ENCODE results near the gene PTGFRN.
A peak's percentile ranks its signal among the peaks of the same experiment; 100 is the strongest.

The PTGFRN gene

DNA sequence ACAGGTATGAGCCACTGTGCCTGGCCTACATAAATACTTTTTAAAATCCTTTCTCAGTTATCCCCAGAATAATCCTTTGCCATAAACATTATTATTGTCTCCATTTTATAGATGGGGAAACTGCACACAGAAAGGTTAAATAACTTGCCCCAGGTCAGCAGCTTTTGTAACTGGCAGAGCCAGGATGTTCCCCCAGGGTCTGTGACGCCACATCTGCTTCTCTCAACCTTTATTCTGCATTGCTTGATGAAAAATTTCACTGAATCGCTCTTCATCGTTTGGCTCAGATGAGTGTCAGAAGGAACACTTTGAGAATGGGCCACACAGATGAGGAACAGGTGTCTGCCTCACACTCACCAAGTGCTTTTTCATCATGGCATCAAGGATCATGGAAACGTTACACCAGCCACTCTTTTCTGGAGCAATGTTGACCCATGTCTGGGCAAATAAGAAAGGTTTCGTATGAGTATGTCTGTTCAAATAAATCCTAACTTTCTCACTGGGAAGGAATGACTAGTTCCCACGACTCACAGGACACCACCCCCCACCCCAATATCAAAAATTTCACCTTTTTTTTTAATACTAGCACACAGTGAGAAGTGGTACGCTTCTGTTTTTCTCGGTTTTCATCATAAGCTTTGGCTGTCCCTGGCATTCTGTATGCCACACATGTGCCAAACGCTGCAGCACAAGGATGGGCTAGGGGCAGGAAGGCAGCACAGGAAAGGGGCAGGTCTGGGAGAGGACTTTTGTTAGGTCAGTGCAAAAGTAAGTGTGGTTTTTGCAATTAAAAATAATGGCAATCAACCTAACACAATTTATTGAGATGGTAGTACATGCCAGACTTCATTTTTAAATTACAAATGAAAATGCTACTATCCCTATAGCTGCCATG, 9.0 kb upstream of the PTGFRN start:
- no peaks in the 10 kb centered on the region for H3K36me3 ChIP-seq (ENCODE audit: control insufficient read depth, insufficient read depth, low read length)
- no peaks in the 10 kb centered on the region for H3K27me3 ChIP-seq (ENCODE audit: control insufficient read depth, insufficient read depth, low read length)
- H3K4me3 ChIP-seq (ENCODE audit: low read length), result no peak overlapping the region
- no peaks in the 10 kb centered on the region for H3K4me1 ChIP-seq (ENCODE audit: control insufficient read depth, insufficient read depth, low read length)
- no peak overlapping the region for H3K9ac ChIP-seq (ENCODE audit: low read length)
- no peak overlapping the region for H3K27ac ChIP-seq (ENCODE audit: low read depth, low read length)

DNA sequence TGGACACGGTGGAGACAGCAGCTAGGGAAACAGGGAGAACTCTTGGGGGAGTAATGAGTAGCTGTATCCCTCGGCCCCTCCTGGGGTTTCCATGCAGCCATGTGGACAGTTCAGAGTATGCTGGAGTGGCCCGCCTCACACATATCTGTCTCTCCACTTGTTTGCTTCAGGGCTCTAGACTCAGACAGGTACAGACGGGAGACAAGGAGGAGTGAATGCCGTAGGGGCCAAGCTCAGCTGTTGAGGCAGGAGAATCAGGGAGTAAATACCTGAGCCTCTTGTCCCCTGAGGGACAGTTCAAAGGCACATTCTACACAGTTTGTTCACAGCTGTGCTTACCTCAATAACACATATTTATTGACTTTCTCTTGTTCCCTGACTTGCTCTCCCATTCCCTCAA, 7.7 kb upstream of the PTGFRN start:
- H3K27ac ChIP-seq (ENCODE audit: low read depth, low read length), result no peak overlapping the region
- H3K27me3 ChIP-seq (ENCODE audit: control insufficient read depth, insufficient read depth, low read length), result no peaks in the 10 kb centered on the region
- no peaks in the 10 kb centered on the region for H3K4me1 ChIP-seq (ENCODE audit: control insufficient read depth, insufficient read depth, low read length)
- H3K9ac ChIP-seq (ENCODE audit: low read length), result no peak overlapping the region
- H3K4me3 ChIP-seq (ENCODE audit: low read length), result no peak overlapping the region
- no peaks in the 10 kb centered on the region for H3K36me3 ChIP-seq (ENCODE audit: control insufficient read depth, insufficient read depth, low read length)

DNA sequence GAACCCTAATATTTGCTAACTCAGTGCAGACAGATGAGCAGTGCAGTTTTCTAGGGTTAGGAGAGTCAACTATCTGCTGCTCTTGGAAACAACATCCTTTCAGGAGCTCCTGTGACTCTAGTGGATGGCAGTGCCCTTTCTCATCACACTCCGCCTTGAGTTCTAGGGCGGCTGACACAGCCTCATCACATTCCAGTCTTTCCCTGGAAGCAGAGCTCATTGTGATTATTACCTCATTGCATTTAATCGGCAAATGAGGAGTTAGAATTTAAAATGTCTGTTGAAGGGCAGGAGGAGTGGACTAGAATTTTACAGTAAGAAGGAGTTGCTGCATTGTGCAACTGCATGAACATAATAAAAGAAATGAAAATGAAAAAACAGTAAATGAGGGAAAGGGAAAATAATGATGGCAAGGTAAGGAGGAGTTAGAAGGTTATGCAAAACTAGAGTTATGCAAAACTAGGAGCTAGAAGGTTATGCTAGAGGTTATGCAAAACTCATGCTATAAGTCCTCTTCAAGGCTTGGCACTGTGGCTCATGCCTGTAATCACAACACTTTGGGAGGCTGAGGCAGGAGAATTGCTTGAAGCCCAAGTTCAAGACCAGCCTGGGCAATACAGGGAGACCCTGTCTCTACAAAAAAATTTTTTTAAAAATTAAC, 6.9 kb upstream of the PTGFRN start:
- Histone ChIP-seq H3K4me1 (ENCODE audit: control insufficient read depth, insufficient read depth, low read length) (no peaks in the 10 kb centered on the region), H3K9ac (ENCODE audit: low read length) (no peak overlapping the region), H3K27ac (ENCODE audit: low read depth, low read length) (no peak overlapping the region), H3K36me3 (ENCODE audit: control insufficient read depth, insufficient read depth, low read length) (no peaks in the 10 kb centered on the region), H3K27me3 (ENCODE audit: control insufficient read depth, insufficient read depth, low read length) (no peaks in the 10 kb centered on the region), H3K4me3 (ENCODE audit: low read length) (no peak overlapping the region)

DNA sequence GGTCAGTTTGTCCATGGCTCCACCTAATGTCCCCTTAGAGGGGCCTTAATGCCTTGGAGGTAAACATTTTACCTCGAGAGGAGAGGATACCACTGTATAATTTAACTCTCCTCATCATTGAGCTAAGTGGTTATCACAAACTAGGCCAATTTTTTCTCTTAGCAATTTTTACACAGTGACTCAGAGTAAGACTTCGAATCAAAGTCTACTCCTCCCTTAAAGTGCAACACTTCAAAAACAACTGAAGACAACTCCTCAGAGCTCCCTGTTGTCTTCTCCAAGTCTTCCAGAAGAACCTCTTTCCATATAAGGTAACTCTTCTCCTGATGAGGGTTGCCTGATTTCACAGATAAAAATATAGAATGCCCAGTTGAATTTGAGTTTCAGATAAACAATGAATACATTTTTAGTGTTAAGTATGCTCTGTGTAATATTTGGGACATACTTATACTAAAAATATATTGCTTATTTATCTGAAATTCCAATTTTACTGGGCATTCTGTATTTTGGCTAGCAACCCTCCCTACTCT, 4.9 kb upstream of the PTGFRN start:
- Histone ChIP-seq H3K27me3 (ENCODE audit: control insufficient read depth, insufficient read depth, low read length) (no peaks in the 10 kb centered on the region), H3K4me1 (ENCODE audit: control insufficient read depth, insufficient read depth, low read length) (peaks cover 7% of the 10 kb centered on the region), H3K36me3 (ENCODE audit: control insufficient read depth, insufficient read depth, low read length) (no peaks in the 10 kb centered on the region), H3K4me3 (ENCODE audit: low read length) (no peak overlapping the region), H3K27ac (ENCODE audit: low read depth, low read length) (no peak overlapping the region), H3K9ac (ENCODE audit: low read length) (no peak overlapping the region)

DNA sequence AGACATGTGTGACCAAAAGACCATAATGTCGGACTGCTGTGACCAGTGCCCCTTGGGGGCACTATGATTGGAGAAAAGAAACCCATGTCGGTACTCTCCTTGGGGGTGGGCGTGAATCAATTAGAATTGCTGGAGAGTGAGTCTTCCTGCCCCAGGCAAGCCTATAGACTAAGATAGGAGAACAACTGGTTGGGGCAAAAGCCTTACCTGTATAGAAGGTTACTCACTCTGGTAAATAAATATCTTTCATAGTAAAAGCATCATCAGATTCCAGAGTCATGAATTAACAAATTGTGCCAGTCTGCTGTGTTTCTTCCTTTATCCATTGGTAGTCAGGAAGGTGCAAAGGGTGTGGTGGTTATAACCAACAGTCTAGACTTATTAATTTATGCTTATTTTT, 2.9 kb upstream of the PTGFRN start:
- H3K4me1 ChIP-seq (ENCODE audit: control insufficient read depth, insufficient read depth, low read length), result peaks cover 13% of the 10 kb centered on the region
- H3K36me3 ChIP-seq (ENCODE audit: control insufficient read depth, insufficient read depth, low read length), result no peaks in the 10 kb centered on the region
- no peaks in the 10 kb centered on the region for H3K27me3 ChIP-seq (ENCODE audit: control insufficient read depth, insufficient read depth, low read length)
- H3K27ac ChIP-seq (ENCODE audit: low read depth, low read length), result no peak overlapping the region
- H3K4me3 ChIP-seq (ENCODE audit: low read length), result no peak overlapping the region
- no peak overlapping the region for H3K9ac ChIP-seq (ENCODE audit: low read length)

DNA sequence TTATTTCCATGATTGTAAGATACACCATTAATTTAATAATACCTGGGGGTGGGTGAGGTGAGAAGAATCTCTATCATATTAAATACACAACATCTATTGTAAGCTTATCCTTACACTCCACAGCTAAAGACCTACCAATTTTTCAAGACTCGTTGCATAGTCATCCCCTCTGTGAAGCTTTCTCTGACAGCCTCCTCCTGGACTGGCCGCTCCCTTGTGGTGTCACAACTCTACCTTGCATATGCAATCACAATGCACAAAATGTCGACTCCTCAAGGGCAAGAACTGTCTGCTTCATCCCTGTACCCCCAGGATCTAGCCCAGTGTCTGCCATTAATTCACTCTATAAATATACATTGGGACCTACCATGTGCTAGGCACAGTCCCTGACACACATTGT, 2.4 kb upstream of the PTGFRN start:
- Histone ChIP-seq H3K36me3 (ENCODE audit: control insufficient read depth, insufficient read depth, low read length) (no peaks in the 10 kb centered on the region), H3K4me1 (ENCODE audit: control insufficient read depth, insufficient read depth, low read length) (peaks cover 13% of the 10 kb centered on the region), H3K27ac (ENCODE audit: low read depth, low read length) (no peak overlapping the region), H3K4me3 (ENCODE audit: low read length) (no peak overlapping the region), H3K27me3 (ENCODE audit: control insufficient read depth, insufficient read depth, low read length) (no peaks in the 10 kb centered on the region), H3K9ac (ENCODE audit: low read length) (no peak overlapping the region)

DNA sequence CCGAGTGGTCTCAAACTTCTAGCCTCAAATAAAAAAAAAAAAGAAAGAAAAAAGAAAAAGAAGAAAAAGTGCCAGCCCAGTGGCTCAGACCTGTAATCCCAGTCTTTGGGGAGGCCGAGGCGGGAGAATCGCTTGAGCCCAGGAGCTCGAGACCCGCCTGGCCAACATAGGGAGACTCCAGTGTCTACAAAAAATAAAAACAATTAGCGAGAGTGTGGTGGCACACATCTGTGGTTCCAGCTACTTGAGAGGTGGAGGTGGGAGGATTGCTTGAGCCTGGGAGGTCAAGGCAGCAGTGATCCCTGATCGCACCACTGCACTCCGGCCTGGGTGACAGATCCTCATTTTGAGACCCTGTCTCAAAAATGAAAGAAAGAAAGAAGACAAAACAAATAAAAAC, 1.4 kb upstream of the PTGFRN start:
- Histone ChIP-seq H3K36me3 (ENCODE audit: control insufficient read depth, insufficient read depth, low read length) (no peaks in the 10 kb centered on the region), H3K27ac (ENCODE audit: low read depth, low read length) (peak overlapping the region; percentile 79), H3K27me3 (ENCODE audit: control insufficient read depth, insufficient read depth, low read length) (no peaks in the 10 kb centered on the region), H3K9ac (ENCODE audit: low read length) (no peak overlapping the region), H3K4me1 (ENCODE audit: control insufficient read depth, insufficient read depth, low read length) (peaks cover 13% of the 10 kb centered on the region), H3K4me3 (ENCODE audit: low read length) (no peak overlapping the region)

DNA sequence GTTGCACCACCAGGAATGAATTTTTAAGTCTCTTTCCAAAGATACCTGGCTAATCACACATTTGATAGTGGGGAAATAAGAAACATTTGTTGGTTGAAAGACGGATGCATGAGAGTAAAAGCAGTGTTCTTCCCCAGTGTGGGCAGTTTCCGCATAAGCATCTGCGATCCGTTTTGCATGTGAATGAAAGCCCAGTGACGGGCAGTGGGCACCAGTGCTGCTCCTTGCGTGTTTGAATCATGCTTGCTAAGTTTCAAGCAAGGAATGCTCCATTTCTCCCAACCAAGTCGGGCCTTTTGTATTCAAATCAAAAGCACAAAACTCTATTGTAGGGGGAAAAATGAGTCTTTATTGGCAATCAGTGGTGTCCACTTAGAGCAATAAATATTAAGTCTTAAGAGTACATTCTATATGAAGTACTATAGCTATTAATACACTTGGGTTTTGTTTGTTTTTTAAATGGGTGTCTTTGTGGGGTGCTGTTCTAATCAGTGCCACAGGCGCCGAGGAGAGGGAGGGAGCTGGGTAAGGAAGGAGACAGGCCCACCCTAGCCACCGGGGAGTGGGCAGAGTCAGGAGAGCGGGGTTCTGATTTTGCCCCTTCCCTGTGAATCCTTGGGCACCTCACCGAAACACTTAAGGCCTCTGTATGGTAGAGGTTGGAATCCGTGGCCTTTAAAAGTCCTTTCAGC, 750 bp upstream of the PTGFRN start:
- H3K4me3 ChIP-seq (ENCODE audit: low read length), result peak overlapping the region; percentile 81
- H3K27me3 ChIP-seq (ENCODE audit: control insufficient read depth, insufficient read depth, low read length), result no peaks in the 10 kb centered on the region
- peak overlapping the region; percentile 79 for H3K27ac ChIP-seq (ENCODE audit: low read depth, low read length)
- no peak overlapping the region for H3K9ac ChIP-seq (ENCODE audit: low read length)
- peaks cover 14% of the 10 kb centered on the region for H3K4me1 ChIP-seq (ENCODE audit: control insufficient read depth, insufficient read depth, low read length)
- no peaks in the 10 kb centered on the region for H3K36me3 ChIP-seq (ENCODE audit: control insufficient read depth, insufficient read depth, low read length)

DNA sequence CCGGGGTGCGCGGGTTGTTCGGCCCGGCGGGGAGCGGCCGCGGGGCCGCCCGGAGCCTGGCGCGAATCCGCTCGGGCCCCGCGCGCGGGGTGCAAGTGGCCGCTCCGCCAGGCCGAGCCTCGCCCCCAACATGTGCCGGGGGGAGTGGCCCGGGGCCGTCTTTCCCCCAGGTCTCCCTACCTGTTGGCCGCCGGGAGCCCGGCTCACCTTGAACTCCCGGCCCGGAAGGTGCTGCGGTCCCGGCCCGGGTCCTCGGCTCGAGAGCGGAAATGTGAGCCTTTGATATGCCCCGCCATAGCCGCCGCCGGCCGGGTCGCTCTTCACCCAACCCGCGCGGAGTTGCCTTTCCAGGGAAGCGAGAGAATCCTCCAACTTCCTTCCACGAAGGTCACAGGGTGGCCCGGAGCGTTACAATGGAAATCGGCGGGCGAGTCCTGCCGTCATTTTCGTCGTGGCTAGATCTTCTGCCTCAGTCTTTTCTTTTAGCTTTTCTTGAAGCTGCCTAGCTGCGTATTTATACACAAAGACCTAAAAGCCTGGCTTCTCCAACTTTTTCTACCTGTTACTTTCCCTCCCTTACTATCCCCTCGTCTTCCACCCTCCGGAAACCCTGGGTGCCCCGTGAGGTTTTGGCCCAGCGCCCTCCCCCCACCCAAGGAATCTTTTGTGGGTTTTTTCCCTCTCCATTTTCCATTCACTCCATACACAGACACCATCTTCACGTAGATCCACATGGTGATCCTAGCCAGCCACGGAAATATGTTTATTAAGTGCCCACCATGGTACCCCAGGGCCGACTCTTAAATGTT, 867 bp downstream of the PTGFRN start:
- H3K4me1 ChIP-seq (ENCODE audit: control insufficient read depth, insufficient read depth, low read length), result peaks cover 24% of the 10 kb centered on the region
- no peaks in the 10 kb centered on the region for H3K36me3 ChIP-seq (ENCODE audit: control insufficient read depth, insufficient read depth, low read length)
- peak overlapping the region; percentile 68 for H3K9ac ChIP-seq (ENCODE audit: low read length)
- H3K4me3 ChIP-seq (ENCODE audit: low read length), result peak overlapping the region; percentile 81
- H3K27ac ChIP-seq (ENCODE audit: low read depth, low read length), result peak overlapping the region; percentile 79
- no peaks in the 10 kb centered on the region for H3K27me3 ChIP-seq (ENCODE audit: control insufficient read depth, insufficient read depth, low read length)

DNA sequence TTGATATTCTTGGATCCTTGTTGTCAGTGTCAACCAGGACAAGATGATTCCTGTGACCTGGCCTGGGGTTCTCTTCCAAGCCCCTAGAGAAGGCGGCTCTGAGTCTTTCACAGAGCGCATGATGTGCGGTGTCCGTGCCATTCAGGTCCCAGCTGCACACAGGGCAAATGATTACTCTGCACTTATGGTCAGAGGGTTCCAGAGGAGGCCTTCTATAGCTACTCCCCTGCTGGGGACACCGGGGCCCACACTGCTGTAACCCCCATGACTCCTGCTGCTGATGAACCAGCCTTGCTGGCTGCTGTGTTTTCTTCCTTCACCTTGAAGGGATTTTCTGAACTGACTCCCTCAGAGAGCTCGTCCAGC, 1.5 kb downstream of the PTGFRN start:
- H3K27me3 ChIP-seq (ENCODE audit: control insufficient read depth, insufficient read depth, low read length), result no peaks in the 10 kb centered on the region
- H3K27ac ChIP-seq (ENCODE audit: low read depth, low read length), result peak overlapping the region; percentile 79
- peak overlapping the region; percentile 81 for H3K4me3 ChIP-seq (ENCODE audit: low read length)
- no peaks in the 10 kb centered on the region for H3K36me3 ChIP-seq (ENCODE audit: control insufficient read depth, insufficient read depth, low read length)
- H3K9ac ChIP-seq (ENCODE audit: low read length), result no peak overlapping the region
- H3K4me1 ChIP-seq (ENCODE audit: control insufficient read depth, insufficient read depth, low read length), result peaks cover 30% of the 10 kb centered on the region

DNA sequence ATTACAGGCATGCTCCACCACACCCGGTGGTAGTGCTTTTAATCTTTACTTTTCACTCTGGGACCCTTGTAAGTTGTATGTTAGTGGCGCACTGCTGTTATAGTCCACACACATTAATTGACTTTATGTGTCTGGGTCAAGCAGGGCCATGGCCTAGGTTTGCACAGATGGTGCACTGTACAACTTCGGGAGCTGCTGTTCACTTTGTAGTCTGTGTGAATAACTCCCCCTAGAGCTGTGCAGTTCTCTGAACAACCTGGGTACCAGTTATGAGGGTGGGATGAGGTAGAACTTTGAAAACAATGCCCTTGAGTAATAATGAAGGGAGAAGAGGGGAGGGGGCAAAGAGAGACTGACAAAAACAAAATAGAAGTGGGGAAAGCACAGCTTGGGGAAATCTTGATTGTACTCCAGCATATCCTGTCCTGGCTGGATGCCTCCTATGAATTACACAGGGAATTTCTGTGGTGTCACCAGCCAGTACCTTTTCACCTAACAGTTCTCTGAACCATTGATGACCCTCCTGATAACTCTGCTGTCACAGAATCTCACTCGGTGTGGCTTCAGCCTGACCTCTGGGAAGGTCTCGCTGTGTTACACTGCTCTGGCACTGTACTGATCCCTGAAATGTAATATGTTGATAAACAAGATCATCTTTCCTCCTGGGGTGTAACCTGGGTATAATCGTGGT, 2.2 kb downstream of the PTGFRN start:
- no peaks in the 10 kb centered on the region for H3K27me3 ChIP-seq (ENCODE audit: control insufficient read depth, insufficient read depth, low read length)
- H3K36me3 ChIP-seq (ENCODE audit: control insufficient read depth, insufficient read depth, low read length), result no peaks in the 10 kb centered on the region
- peaks cover 37% of the 10 kb centered on the region for H3K4me1 ChIP-seq (ENCODE audit: control insufficient read depth, insufficient read depth, low read length)
- H3K4me3 ChIP-seq (ENCODE audit: low read length), result peak overlapping the region; percentile 81
- no peak overlapping the region for H3K9ac ChIP-seq (ENCODE audit: low read length)
- H3K27ac ChIP-seq (ENCODE audit: low read depth, low read length), result peak overlapping the region; percentile 79

Data from rectal smooth muscle tissue (tissue), 1 donor.